Measurements from ENCODE around the gene NFATC2. TPM values are rescaled to one million over a fixed set of nuclear protein-coding genes. Genes with fewer than 3 reads are reported as not detected.

The NFATC2 gene
- total and polyA plus RNA-seq, 9 donors, result 2.2 to 9.4 (median 5.1) TPM

DNA sequence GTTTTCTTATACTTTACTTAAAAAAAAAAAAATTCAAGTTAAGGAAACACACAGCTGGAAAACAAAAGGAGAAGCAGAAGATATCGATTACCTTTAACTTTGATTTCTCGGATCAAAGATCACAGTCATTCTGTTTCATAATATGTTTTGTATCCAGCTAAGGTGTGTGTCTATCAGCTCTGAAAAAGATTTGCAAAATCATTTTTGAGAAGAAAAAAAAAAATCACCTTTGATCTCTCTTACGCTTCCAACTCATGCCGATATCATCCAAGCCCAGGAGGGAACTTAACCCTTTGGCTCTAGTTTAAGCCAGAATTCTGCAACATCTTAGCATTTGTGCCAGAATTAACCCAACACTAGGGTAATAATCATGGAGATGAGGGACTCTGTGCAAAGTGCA is 144.0 kb downstream of the NFATC2 start:
- no peaks in the 10 kb centered on the region for H3K36me3 ChIP-seq
- H3K27me3 ChIP-seq, result no peaks in the 10 kb centered on the region
- H3K4me3 ChIP-seq, result no peak overlapping the region
- intact Hi-C loops (cut with DNase I), result loop anchor here in 1 of 4 donors (10.0 kb wide), 1 partner anchor 1214 kb away; no protein-coding TSS in a partner anchor
- no peak for DNase-seq
- H3K4me1 ChIP-seq (ENCODE audit: insufficient read depth), result peaks cover 2% of the 10 kb centered on the region
- TF ChIP-seq POLR2A (IDR thresholded peaks at IDR 0.05) (no peak), EP300 (IDR thresholded peaks at IDR 0.05) (no peak)
- TF ChIP-seq, protein P1, sequence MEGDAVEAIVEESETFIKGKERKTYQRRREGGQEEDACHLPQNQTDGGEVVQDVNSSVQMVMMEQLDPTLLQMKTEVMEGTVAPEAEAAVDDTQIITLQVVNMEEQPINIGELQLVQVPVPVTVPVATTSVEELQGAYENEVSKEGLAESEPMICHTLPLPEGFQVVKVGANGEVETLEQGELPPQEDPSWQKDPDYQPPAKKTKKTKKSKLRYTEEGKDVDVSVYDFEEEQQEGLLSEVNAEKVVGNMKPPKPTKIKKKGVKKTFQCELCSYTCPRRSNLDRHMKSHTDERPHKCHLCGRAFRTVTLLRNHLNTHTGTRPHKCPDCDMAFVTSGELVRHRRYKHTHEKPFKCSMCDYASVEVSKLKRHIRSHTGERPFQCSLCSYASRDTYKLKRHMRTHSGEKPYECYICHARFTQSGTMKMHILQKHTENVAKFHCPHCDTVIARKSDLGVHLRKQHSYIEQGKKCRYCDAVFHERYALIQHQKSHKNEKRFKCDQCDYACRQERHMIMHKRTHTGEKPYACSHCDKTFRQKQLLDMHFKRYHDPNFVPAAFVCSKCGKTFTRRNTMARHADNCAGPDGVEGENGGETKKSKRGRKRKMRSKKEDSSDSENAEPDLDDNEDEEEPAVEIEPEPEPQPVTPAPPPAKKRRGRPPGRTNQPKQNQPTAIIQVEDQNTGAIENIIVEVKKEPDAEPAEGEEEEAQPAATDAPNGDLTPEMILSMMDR (IDR thresholded peaks at IDR 0.05), result no peak
- no peak overlapping the region for H3K27ac ChIP-seq
- 76 to 82% (median 78%) methylated on average over 4 of the region's 4 CpGs for WGBS, 3 donors
- no peaks in the 10 kb centered on the region for H3K9me3 ChIP-seq

GRCh38 chr20:51398083-51398482 is 144.4 kb downstream of the NFATC2 start:
- peaks cover 2% of the 10 kb centered on the region for H3K4me1 ChIP-seq (ENCODE audit: insufficient read depth)
- DNase-seq, result no peak
- no peaks in the 10 kb centered on the region for H3K9me3 ChIP-seq
- WGBS, 3 donors, result 92 to 95% (median 93%) methylated on average over 10 of the region's 10 CpGs
- intact Hi-C loops (cut with DNase I), result loop anchor here in 1 of 4 donors (10.0 kb wide), 1 partner anchor 1213 kb away; no protein-coding TSS in a partner anchor
- H3K27ac ChIP-seq, result no peak overlapping the region
- H3K36me3 ChIP-seq, result no peaks in the 10 kb centered on the region
- no peak for TF ChIP-seq POLR2A (IDR thresholded peaks at IDR 0.05)
- TF ChIP-seq EP300 (IDR thresholded peaks at IDR 0.05), result no peak
- TF ChIP-seq, protein P1 (IDR thresholded peaks at IDR 0.05), result no peak
- H3K4me3 ChIP-seq, result no peak overlapping the region
- H3K27me3 ChIP-seq, result no peaks in the 10 kb centered on the region

DNA sequence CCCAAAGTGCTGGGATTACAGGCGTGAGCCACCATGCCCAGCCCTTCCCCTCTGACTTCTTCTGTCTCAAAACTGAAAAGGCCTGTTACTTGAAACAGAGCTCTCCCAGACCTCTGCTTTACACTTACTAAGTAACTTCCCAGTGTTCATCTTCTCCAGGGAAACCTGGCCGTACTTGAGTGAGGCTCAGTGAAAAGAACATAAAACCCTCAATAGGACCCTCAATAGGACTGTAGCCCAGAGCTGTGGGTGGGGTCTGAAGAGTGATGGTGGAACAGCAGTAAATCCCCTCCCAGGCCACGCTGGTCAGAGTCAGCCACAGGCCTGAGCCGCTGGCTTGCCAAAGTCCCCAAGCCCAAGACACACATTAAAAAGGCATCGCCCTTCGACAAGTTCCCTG is 145.4 kb downstream of the NFATC2 start:
- peaks cover 2% of the 10 kb centered on the region for H3K4me1 ChIP-seq (ENCODE audit: insufficient read depth)
- intact Hi-C loops (cut with DNase I), result loop anchor here in 1 of 4 donors (10.0 kb wide), 1 partner anchor 1212 kb away; no protein-coding TSS in a partner anchor
- no peak overlapping the region for H3K27ac ChIP-seq
- WGBS, 3 donors, result 94 to 97% (median 95%) methylated on average over 6 of the region's 6 CpGs
- H3K4me3 ChIP-seq, result no peak overlapping the region
- no peaks in the 10 kb centered on the region for H3K9me3 ChIP-seq
- no peak for DNase-seq
- no peaks in the 10 kb centered on the region for H3K27me3 ChIP-seq
- no peaks in the 10 kb centered on the region for H3K36me3 ChIP-seq
- TF ChIP-seq POLR2A (IDR thresholded peaks at IDR 0.05) (no peak), EP300 (IDR thresholded peaks at IDR 0.05) (no peak)
- TF ChIP-seq, protein P1 (IDR thresholded peaks at IDR 0.05), result no peak

- no peaks in the 10 kb centered on the region for H3K9me3 ChIP-seq
- DNase-seq, result no peak
- no peak overlapping the region for H3K4me3 ChIP-seq
- H3K27me3 ChIP-seq, result no peaks in the 10 kb centered on the region
- intact Hi-C loops (cut with DNase I), result loop anchor here in 1 of 4 donors (10.0 kb wide), 1 partner anchor 1212 kb away; no protein-coding TSS in a partner anchor
- no peaks in the 10 kb centered on the region for H3K36me3 ChIP-seq
- H3K27ac ChIP-seq, result peak overlapping the region in 1 of 2 donors; percentile 20
- TF ChIP-seq EP300 (IDR thresholded peaks at IDR 0.05) (no peak), POLR2A (IDR thresholded peaks at IDR 0.05) (no peak)
- TF ChIP-seq, protein P1 (IDR thresholded peaks at IDR 0.05), result no peak
- 46 to 63% (median 57%) methylated on average over 7 of the region's 7 CpGs for WGBS, 3 donors
- peaks cover 2% of the 10 kb centered on the region for H3K4me1 ChIP-seq (ENCODE audit: insufficient read depth)
These were observed 146.1 kb downstream of the NFATC2 start for GRCh38 chr20:51396365-51396909.
